Measurements from ENCODE around the gene COTL1. TPM values are rescaled to one million over a fixed set of nuclear protein-coding genes. Genes with fewer than 3 reads are reported as not detected.

Gene COTL1
- total and polyA plus RNA-seq, 4 donors, result 12.0 to 59.5 (median 23.0) TPM

- Histone ChIP-seq H3K27ac (ENCODE audit: low read depth in 1 of 2, low read length in 2 of 2) (peak overlapping the region; percentile 49 to 73), H3K9me3 (ENCODE audit: control insufficient read depth in 4 of 4, low read length in 3 of 4) (no peaks in the 10 kb centered on the region), H3K9ac (ENCODE audit: low read depth in 1 of 2, low read length in 2 of 2) (peak overlapping the region in 1 of 2 donors; percentile 13), H3K27me3 (ENCODE audit: control insufficient read depth in 4 of 4, insufficient read depth in 4 of 4, low read length in 3 of 4) (no peaks in the 10 kb centered on the region), H3K4me3 (ENCODE audit: low read depth in 1 of 3, low read length in 3 of 3) (no peak overlapping the region), H3K4me1 (ENCODE audit: control insufficient read depth in 4 of 4, insufficient read depth in 4 of 4, low read length in 3 of 4) (peaks cover 0 to 5% (median 5%) of the 10 kb centered on the region in 4 donors), H3K36me3 (ENCODE audit: control insufficient read depth in 4 of 4, insufficient read depth in 3 of 4, low read depth in 1 of 4, low read length in 3 of 4) (no peaks in the 10 kb centered on the region)
- 79% methylated on average over 9 of the region's 9 CpGs for WGBS
- TF ChIP-seq REST (IDR thresholded peaks at IDR 0.05) (no peak), NR2F2 (IDR thresholded peaks at IDR 0.05) (no peak), HNF4A (conservative IDR thresholded peaks at IDR 0.05) (no peak), MAX (IDR thresholded peaks at IDR 0.05) (no peak), ZBTB33 (IDR thresholded peaks at IDR 0.05) (no peak), FOXA1 (IDR thresholded peaks at IDR 0.05) (no peak), RAD21 (IDR thresholded peaks at IDR 0.05) (no peak), HNF4G (IDR thresholded peaks at IDR 0.05) (no peak), TAF1 (conservative IDR thresholded peaks at IDR 0.05) (no peak), CTCF (IDR thresholded peaks at IDR 0.05; ENCODE audit: low read depth, low read length, missing input control) (no peak)
- DNase-seq (ENCODE audit: low spot score), result no peak
Observed at GRCh38 chr16:84594725-84595038, 23.2 kb downstream of the COTL1 start.

- Histone ChIP-seq H3K9ac (ENCODE audit: low read depth in 1 of 2, low read length in 2 of 2) (no peak overlapping the region), H3K4me1 (ENCODE audit: control insufficient read depth in 4 of 4, insufficient read depth in 4 of 4, low read length in 3 of 4) (peaks cover 0 to 5% (median 2%) of the 10 kb centered on the region in 4 donors), H3K4me3 (ENCODE audit: low read depth in 1 of 3, low read length in 3 of 3) (no peak overlapping the region), H3K27ac (ENCODE audit: low read depth in 1 of 2, low read length in 2 of 2) (peak overlapping the region; percentile 54 to 73), H3K36me3 (ENCODE audit: control insufficient read depth in 4 of 4, insufficient read depth in 3 of 4, low read depth in 1 of 4, low read length in 3 of 4) (peaks cover 0 to 3% (median 0%) of the 10 kb centered on the region in 4 donors), H3K9me3 (ENCODE audit: control insufficient read depth in 4 of 4, low read length in 3 of 4) (no peaks in the 10 kb centered on the region), H3K27me3 (ENCODE audit: control insufficient read depth in 4 of 4, insufficient read depth in 4 of 4, low read length in 3 of 4) (no peaks in the 10 kb centered on the region)
- peak; percentile 32 for TF ChIP-seq SP1 (IDR thresholded peaks at IDR 0.05)
- no peak for TF ChIP-seq ZBTB33 (IDR thresholded peaks at IDR 0.05)
- no peak for DNase-seq (ENCODE audit: low spot score)
- 64% methylated on average over 23 of the region's 23 CpGs for WGBS
Observed at GRCh38 chr16:84593825-84594724, 23.8 kb downstream of the COTL1 start.

Measured in liver (tissue), 9 donors.